GM13977 (cell line): ENCODE results near the gene CRISPLD2.

Experiments used
- DNase-seq: peaks from one replicate; pipeline ENCODE4 v3.0.0; 2012; ENCODE audit warnings: low spot score
- in situ Hi-C: fragments of 300-500 bp; cut with MboI; formaldehyde crosslinking; loops from one replicate; pipeline ENCODE4 v1.12.0; 2022; ENCODE audit warnings: low sequenced_read_pairs, low pct_unique_long_range_greater_than_20kb, mixed read lengths, inconsistent platforms; ENCODE audit not compliant: unreplicated experiment
- TF ChIP-seq, protein P1 (sequence below): IDR thresholded peaks from 2 replicates; pipeline ENCODE4 v1.5.1; 2012; ENCODE audit warnings: mild to moderate bottlenecking, control low read depth; ENCODE audit not compliant: insufficient read depth; ENCODE audit errors: extremely low read depth, missing control alignments

The CRISPLD2 gene

DNA sequence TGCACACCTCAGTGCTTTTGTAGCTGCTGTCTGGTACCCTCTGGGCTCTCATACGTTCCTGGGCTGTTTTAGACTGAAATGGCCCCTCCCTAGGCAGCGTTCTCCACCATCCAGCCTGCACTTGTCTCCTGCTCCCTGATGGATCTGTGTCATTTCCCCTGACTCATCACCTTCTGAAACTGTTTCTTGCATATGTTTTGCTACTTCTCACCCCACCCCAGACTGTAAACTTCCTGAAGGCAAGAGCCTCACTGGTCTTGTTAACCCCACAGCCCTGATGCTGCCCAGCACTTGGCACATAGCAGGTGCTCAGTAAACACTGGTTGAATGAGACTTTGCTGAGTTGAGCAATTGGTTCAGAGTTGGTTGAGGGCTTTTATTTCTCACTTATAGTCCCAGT lies 78.7 kb downstream of the CRISPLD2 start:
- in situ Hi-C loops = no loop called here
- DNase-seq = no peak
- TF ChIP-seq, protein P1, sequence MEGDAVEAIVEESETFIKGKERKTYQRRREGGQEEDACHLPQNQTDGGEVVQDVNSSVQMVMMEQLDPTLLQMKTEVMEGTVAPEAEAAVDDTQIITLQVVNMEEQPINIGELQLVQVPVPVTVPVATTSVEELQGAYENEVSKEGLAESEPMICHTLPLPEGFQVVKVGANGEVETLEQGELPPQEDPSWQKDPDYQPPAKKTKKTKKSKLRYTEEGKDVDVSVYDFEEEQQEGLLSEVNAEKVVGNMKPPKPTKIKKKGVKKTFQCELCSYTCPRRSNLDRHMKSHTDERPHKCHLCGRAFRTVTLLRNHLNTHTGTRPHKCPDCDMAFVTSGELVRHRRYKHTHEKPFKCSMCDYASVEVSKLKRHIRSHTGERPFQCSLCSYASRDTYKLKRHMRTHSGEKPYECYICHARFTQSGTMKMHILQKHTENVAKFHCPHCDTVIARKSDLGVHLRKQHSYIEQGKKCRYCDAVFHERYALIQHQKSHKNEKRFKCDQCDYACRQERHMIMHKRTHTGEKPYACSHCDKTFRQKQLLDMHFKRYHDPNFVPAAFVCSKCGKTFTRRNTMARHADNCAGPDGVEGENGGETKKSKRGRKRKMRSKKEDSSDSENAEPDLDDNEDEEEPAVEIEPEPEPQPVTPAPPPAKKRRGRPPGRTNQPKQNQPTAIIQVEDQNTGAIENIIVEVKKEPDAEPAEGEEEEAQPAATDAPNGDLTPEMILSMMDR = no peak

DNA sequence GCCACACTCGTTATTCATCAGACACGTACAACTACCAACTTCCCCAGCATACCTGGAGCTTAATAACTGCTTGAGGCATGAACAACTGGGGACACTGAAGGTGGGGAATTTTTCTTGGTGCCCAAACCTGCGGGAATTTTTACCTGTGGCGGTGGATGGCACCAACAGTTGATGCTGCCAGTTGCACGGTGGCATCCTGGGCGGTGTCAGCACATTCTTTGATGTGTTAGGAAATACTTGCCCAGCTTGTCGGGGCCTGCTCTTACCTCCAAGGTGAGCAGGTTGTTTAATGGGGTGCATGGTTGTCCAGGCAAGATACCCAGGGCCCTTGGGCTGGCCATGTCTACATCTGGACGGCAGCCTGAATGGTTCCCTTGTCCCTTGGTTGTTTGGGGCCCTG lies 79.6 kb downstream of the CRISPLD2 start:
- DNase-seq = no peak
- TF ChIP-seq, protein P1 = no peak
- in situ Hi-C loops = no loop called here

DNA sequence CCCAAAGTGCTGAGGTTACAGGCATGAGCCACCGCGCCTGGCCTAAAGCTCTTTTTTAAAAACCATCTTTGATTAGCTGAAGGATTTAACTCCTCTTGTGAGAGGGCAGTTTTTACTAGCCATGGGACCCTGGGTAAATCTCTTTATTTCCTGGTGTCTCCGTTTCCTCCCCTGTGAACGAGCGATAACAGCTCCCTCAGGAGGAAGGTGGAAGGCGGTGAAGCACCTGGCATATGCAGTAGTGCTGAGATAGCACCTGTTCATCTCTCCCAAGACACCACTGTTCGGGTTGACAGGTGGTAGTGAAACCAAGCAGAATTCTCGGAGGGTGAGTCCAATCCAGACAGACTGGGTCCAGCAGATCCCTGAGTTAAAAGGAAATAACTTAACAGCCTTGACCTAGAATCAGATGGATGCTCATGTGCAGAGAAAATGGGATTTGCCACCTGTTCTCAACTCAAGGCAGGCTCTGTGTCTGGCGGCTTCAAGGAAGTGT lies 86.2 kb downstream of the CRISPLD2 start:
- TF ChIP-seq, protein P1 = no peak
- in situ Hi-C loops = no loop called here
- no peak for DNase-seq

DNA sequence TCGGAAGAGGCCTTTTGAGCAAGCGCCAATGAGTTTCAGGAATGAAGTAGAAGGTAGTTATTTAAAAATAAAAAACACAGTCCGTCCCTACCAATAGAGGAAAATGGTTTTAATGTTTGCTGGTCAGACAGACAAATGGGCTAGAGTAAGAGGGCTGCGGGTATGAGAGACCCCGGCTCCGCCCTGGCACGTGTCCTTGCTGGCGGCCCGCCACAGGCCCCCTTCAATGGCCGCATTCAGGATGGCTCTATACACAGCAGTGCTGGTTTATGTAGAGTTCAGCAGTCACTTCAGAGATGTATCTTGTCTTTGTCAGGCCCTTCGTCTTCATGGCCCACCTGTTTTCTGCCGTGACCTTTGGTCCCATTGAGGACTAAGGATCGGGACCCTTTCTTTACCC lies 87.3 kb downstream of the CRISPLD2 start:
- in situ Hi-C loops = no loop called here
- TF ChIP-seq, protein P1 = no peak
- DNase-seq = no peak

DNA sequence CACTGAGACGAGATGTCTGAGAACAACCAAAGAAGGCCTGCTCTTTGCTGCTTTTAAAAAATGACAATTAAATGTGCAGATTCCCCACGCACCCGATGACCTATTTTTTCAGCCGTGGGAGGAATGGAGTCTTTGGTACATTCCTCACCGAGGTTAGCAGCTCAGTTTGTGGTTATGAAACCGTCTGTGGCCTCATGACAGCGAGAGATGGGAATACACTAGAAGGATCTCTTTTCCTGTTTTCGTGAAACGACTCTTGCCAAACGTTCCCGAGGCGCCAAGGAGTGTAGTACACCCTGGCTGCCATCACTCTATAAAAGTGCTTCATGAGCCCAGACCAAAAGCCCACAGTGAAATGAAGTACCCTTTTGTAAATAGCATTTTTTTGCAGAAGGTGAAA lies 87.8 kb downstream of the CRISPLD2 start:
- DNase-seq = no peak
- TF ChIP-seq, protein P1 = no peak
- in situ Hi-C loops = no loop called here

DNA sequence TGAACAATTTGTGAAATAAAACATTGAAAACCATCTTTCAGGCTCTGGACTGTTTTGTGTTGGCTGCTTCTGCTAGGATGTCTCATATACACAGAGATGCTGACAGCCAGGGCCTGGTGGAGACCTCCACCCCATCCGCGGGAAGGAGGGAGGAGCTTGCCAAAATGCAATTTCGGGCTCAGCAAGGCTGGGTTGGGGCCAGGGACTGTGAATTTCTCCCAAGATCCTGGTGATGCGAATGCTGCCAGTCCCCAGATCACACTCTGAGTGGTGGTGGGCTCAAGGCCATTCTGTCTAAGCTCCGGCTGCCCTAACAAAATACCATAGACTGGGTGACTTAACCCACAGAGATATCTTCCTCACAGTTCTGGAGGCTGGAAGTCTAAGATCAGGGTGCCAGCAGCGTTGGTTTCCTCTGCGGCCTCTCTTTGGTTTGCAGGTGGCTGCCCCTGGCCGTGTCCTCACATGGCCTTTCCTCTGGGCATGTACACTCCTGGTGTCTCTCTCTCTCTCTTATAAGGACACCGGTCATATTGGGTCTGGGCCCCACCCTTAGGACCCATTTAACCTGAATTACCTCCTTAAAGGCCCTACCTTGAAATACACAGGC lies 89.8 kb downstream of the CRISPLD2 start:
- TF ChIP-seq, protein P1 = no peak
- DNase-seq = no peak
- in situ Hi-C loops = no loop called here
